GM12878 (cell line): Measurements from ENCODE around the gene CILP.

Experiments used
- GABPA ChIP-seq: IDR thresholded peaks from 2 replicates; pipeline ENCODE4 v1.6.1; 2014; ENCODE audit warnings: antibody characterized with exemption, low read depth, mild to moderate bottlenecking, inconsistent platforms
- RELA ChIP-seq: fragments of 450-650 bp; IDR thresholded peaks from 2 replicates; pipeline ENCODE4 v1.8.0; 2014; ENCODE audit warnings: borderline replicate concordance; ENCODE audit not compliant: partially characterized antibody
- TF ChIP-seq, protein P1 (sequence below), 3 experiments: IDR thresholded peaks in 2 of 3; conservative IDR thresholded peaks in 1 of 3; 2 replicates each; pipeline ENCODE4 v1.5.1; 2011; ENCODE audit warnings: low read depth in 3 of 3, low read length in 3 of 3, mild to moderate bottlenecking in 3 of 3, control low read depth in 2 of 3, moderate library complexity in 2 of 3, inconsistent platforms in 1 of 3, mixed read lengths in 1 of 3; ENCODE audit not compliant: control insufficient read depth in 2 of 3, insufficient read depth in 1 of 3; ENCODE audit errors: extremely low read depth in 1 of 3

DNA sequence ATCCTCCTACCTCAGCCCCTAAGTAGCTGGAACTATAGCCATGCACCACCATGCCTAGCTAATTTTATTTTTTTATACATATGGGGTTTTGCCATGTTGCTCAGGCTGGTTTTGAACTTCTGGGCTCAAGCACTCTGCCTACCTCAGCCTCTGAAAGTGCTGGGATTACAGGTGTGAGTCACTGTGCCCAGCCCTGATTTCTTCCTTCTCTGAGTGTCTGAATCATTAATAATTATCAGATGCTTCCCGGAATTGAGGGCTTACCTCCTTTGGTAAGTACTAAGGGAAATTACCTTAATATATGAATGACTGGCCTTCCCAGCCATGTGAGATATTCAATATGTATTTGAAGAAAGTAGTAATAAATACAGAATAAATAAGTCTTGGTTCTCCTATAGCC is 33.4 kb downstream of the CILP start:
- TF ChIP-seq, protein P1, sequence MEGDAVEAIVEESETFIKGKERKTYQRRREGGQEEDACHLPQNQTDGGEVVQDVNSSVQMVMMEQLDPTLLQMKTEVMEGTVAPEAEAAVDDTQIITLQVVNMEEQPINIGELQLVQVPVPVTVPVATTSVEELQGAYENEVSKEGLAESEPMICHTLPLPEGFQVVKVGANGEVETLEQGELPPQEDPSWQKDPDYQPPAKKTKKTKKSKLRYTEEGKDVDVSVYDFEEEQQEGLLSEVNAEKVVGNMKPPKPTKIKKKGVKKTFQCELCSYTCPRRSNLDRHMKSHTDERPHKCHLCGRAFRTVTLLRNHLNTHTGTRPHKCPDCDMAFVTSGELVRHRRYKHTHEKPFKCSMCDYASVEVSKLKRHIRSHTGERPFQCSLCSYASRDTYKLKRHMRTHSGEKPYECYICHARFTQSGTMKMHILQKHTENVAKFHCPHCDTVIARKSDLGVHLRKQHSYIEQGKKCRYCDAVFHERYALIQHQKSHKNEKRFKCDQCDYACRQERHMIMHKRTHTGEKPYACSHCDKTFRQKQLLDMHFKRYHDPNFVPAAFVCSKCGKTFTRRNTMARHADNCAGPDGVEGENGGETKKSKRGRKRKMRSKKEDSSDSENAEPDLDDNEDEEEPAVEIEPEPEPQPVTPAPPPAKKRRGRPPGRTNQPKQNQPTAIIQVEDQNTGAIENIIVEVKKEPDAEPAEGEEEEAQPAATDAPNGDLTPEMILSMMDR (IDR thresholded peaks at IDR 0.05 in 2 of 3, conservative IDR thresholded peaks at IDR 0.05 in 1 of 3; ENCODE audit: control insufficient read depth in 2 of 3, extremely low read depth in 1 of 3, insufficient read depth in 1 of 3, low read depth in 3 of 3, low read length in 3 of 3): no peak
- TF ChIP-seq GABPA: no peak
- no peak for TF ChIP-seq RELA
